ENCODE results near the gene CAP1.

The CAP1 gene

GRCh38 chr1:40096977-40097782, 56.7 kb downstream of the CAP1 start, which contains the start of gene PPT1:
Gene PPT1 (minus strand): TSS chr1:40097252. CDS start chr1:40097238, 14 bp downstream.
- DNase-seq: peak; percentile 67 to 70

- DNase-seq: no peak
Observed at GRCh38 chr1:40102038-40102437, 61.5 kb downstream of the CAP1 start.

GRCh38 chr1:40102896-40103295, 62.4 kb downstream of the CAP1 start:
- DNase-seq: no peak

- DNase-seq: no peak
Observed at GRCh38 chr1:40105028-40105427, 64.5 kb downstream of the CAP1 start.

GRCh38 chr1:40107290-40107959, 66.9 kb downstream of the CAP1 start:
- DNase-seq: no peak

- no peak for DNase-seq
Observed at GRCh38 chr1:40110389-40110788, 69.9 kb downstream of the CAP1 start.

- DNase-seq: no peak
Observed at GRCh38 chr1:40114400-40114799, 73.9 kb downstream of the CAP1 start.

- DNase-seq: no peak
Observed at GRCh38 chr1:40120128-40120527, 79.6 kb downstream of the CAP1 start.
